Sciatic nerve (tissue), 2 donors: Measurements from ENCODE around the gene NDUFA7. TPM values are rescaled to one million over a fixed set of nuclear protein-coding genes. Genes with fewer than 3 reads are reported as not detected.
"Not testable (repeated sequence)": the region's sequence is repeated elsewhere in the genome, so short reads cannot be mapped to it uniquely, and the experiment has no call there.

ENCODE experiments used
- ATAC-seq: fragments of 200-7000 bp; cut with Tn5 transposase; one replicate; pipeline ENCODE4 v1.9.1; 2020; ENCODE audit warnings: mild to moderate bottlenecking, moderate library complexity
- DNase-seq: peaks from one replicate; pipeline ENCODE4 v3.0.0-alpha.2; 2020; ENCODE audit warnings: low spot score
- intact Hi-C: fragments of 100-400 bp; cut with DNase I; formaldehyde crosslinking; loops from one replicate; pipeline ENCODE4 v1.14.2; 2022
- total RNA-seq: library from RNA; stranded (reverse); fragmentation: NEBNext Ultra II Directional; extraction: Animal tissue kit (Norgen Biotek cat#: 25700); gene quantifications from one replicate; pipeline ENCODE4 v1.2.1, GENCODE V29; 2021
- donor health status: DM: no; HTN: no; CAD: no.
- donor health status: DM: no; HTN: no; CAD: no.

Gene NDUFA7
- 24.7 TPM for total RNA-seq

- peak; percentile 99 for ATAC-seq
- DNase-seq, result peak; percentile 99
- intact Hi-C loops, result no loop called here
Measured at GRCh38 chr19:8321067-8321985, at the start of gene NDUFA7, which contains the start of gene RPS28. Gene NDUFA7 (minus strand): TSS chr19:8321375. CDS start chr19:8321358, 17 bp downstream. Gene RPS28 (plus strand): TSS chr19:8321496. CDS start chr19:8321531, 35 bp downstream.

- intact Hi-C loops, result no loop called here
- ATAC-seq, result peak; percentile 81
- DNase-seq, result no peak
Measured at GRCh38 chr19:8370176-8371010, 49.2 kb upstream of the NDUFA7 start.

GRCh38 chr19:8367327-8368001 lies 46.3 kb upstream of the NDUFA7 start:
- intact Hi-C loops, result no loop called here
- DNase-seq (peak; percentile 91), ATAC-seq (peak; percentile 62)

- intact Hi-C loops, result no loop called here
- peak; percentile 67 for DNase-seq
- ATAC-seq, result peak; percentile 3
Measured at GRCh38 chr19:8366961-8367326, 45.8 kb upstream of the NDUFA7 start.

GRCh38 chr19:8366121-8366581 lies 45.0 kb upstream of the NDUFA7 start:
- ATAC-seq (no peak), DNase-seq (no peak)
- intact Hi-C loops, result no loop called here

GRCh38 chr19:8363803-8364771 lies 42.9 kb upstream of the NDUFA7 start, which contains the start of gene ANGPTL4:
Gene ANGPTL4 (plus strand): TSS chr19:8364155. CDS start chr19:8364322, 167 bp downstream.
- peak; percentile 87 for DNase-seq
- intact Hi-C loops, result no loop called here
- ATAC-seq, result peak; percentile 80

- intact Hi-C loops, result no loop called here
- DNase-seq, result peak; percentile 92
- peak; percentile 71 for ATAC-seq
Measured at GRCh38 chr19:8361921-8362793, 41.0 kb upstream of the NDUFA7 start.

- no peak for ATAC-seq
- no peak for DNase-seq
- intact Hi-C loops, result no loop called here
Measured at GRCh38 chr19:8360196-8360595, 39.0 kb upstream of the NDUFA7 start.

GRCh38 chr19:8358948-8359347 lies 37.8 kb upstream of the NDUFA7 start:
- ATAC-seq (no peak), DNase-seq (no peak)
- intact Hi-C loops, result loop anchor here (10.0 kb wide), 1 partner anchor 146 kb away; the partner anchor contains the start of gene PRAM1

GRCh38 chr19:8357007-8357521 lies 35.9 kb upstream of the NDUFA7 start:
- intact Hi-C loops, result loop anchor here (10.0 kb wide), 1 partner anchor 148 kb away; the partner anchor contains the start of gene PRAM1
- DNase-seq (no peak), ATAC-seq (no peak)

- ATAC-seq (peak; percentile 63), DNase-seq (no peak)
- intact Hi-C loops, result loop anchor here (10.0 kb wide), 1 partner anchor 149 kb away; the partner anchor contains the start of gene PRAM1
Measured at GRCh38 chr19:8355631-8356402, 34.6 kb upstream of the NDUFA7 start.

- not testable (repeated sequence) for DNase-seq, ATAC-seq
- intact Hi-C loops, result loop anchor here (10.0 kb wide), 1 partner anchor 152 kb away; the partner anchor contains the start of gene PRAM1
Measured at GRCh38 chr19:8352845-8353244, 31.7 kb upstream of the NDUFA7 start.

GRCh38 chr19:8352134-8352827 lies 31.1 kb upstream of the NDUFA7 start:
- DNase-seq (no peak), ATAC-seq (peak; percentile 39)
- intact Hi-C loops, result loop anchor here (10.0 kb wide), 1 partner anchor 153 kb away; the partner anchor contains the start of gene PRAM1

GRCh38 chr19:8349629-8350372 lies 28.6 kb upstream of the NDUFA7 start:
- intact Hi-C loops, result loop anchor here (10.0 kb wide), 1 partner anchor 155 kb away; the partner anchor contains the start of gene PRAM1
- DNase-seq, ATAC-seq: not testable (repeated sequence)
